Measurements from ENCODE around the gene SNRNP40. TPM values are rescaled to one million over a fixed set of nuclear protein-coding genes. Genes with fewer than 3 reads are reported as not detected.

The SNRNP40 gene
- total and polyA plus RNA-seq, 2 donors (not counting 3 experiments of a cell fraction or from before 2014, with no cell fraction given) = 66.3 to 78.1 TPM

DNA sequence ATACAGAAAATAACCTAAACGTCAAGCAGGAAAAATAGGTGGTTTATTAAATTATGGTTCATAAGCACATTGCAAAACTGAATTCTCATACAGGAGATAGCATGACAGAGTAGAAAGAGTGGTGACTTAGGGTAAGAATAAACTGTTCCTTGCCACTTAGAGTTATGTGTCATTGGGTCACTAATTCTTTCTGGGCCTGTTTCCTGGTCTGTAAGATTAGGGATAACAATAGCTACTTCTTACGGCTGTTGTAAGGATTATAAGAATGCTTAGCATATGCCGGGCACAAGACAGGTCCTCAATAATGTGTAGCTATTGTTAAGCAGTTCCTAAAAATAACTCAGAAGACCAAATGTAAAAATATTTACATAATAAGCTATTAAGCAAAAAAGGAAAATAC, 24.2 kb downstream of the SNRNP40 start:
- POLR2A ChIA-PET = interaction anchor here (1.2 kb wide), 1 partner anchor 24 kb away, joined by 5 read pairs; the partner anchor contains the start of genes SNRNP40 and ZCCHC17
- Histone ChIP-seq H3K79me2 (ENCODE audit: control insufficient read depth, insufficient read depth, low read length) (no peaks in the 10 kb centered on the region), H3K27me3 (ENCODE audit: control insufficient read depth in 2 of 2, insufficient read depth in 2 of 2, low read length in 2 of 2) (no peaks in the 10 kb centered on the region), H3K36me3 (ENCODE audit: control insufficient read depth in 2 of 2, extremely low read depth in 1 of 2, insufficient read depth in 2 of 2, low read length in 2 of 2) (peaks cover 15 to 16% of the 10 kb centered on the region in 2 experiments), H3K9ac (replicated peaks; ENCODE audit: extremely low read depth, insufficient read depth, low read length) (no peak overlapping the region), H3K27ac (ENCODE audit: insufficient read depth, low read depth, low read length) (peak overlapping the region; percentile 8), H3K4me3 (replicated peaks in 1 of 3; ENCODE audit: insufficient read depth in 1 of 3, low read depth in 1 of 3, low read length in 3 of 3) (no peak overlapping the region), H3K9me1 (replicated peaks; ENCODE audit: control insufficient read depth, extremely low read depth, insufficient read depth, low read length) (no peaks in the 10 kb centered on the region), H3K4me1 (ENCODE audit: control insufficient read depth, extremely low read depth, insufficient read depth, low read length) (peaks cover 7% of the 10 kb centered on the region), H3K4me2 (ENCODE audit: insufficient read depth, low read length) (peak overlapping the region; percentile 14), H4K20me1 (replicated peaks; ENCODE audit: control insufficient read depth, extremely low read depth, insufficient read depth, low read length) (no peaks in the 10 kb centered on the region), H2AFZ (ENCODE audit: low read depth, low read length) (no peak overlapping the region), H3K9me3 (replicated peaks; ENCODE audit: control insufficient read depth, insufficient read depth, low read length) (no peaks in the 10 kb centered on the region)
- dilution Hi-C loops (cut with MboI; ENCODE audit: extremely low pct_ligation_motif_present, low sequenced_read_pairs) (no loop called here), intact Hi-C loops (cut with micrococcal nuclease) (loop anchor here (5.0 kb wide), 1 partner anchor 90 kb away; no protein-coding TSS in a partner anchor)
- CTCF ChIA-PET = interaction anchor here (0.9 to 1.8 kb wide), 2 partner anchors 9 to 24 kb away, joined by 4 to 6 read pairs; partner anchors contain the start of genes SNRNP40 and ZCCHC17
- BruUV-seq (replicated peaks) = no TSS peak
- FAIRE-seq (peak; percentile 88), DNase-seq (ENCODE audit: low read depth, low spot score) (peak; percentile 90)
- TF ChIP-seq JUN (IDR thresholded peaks at IDR 0.05; ENCODE audit: borderline replicate concordance, insufficient read depth, insufficient read length, low read depth) = peak; percentile 51
- TF ChIP-seq, protein P1, sequence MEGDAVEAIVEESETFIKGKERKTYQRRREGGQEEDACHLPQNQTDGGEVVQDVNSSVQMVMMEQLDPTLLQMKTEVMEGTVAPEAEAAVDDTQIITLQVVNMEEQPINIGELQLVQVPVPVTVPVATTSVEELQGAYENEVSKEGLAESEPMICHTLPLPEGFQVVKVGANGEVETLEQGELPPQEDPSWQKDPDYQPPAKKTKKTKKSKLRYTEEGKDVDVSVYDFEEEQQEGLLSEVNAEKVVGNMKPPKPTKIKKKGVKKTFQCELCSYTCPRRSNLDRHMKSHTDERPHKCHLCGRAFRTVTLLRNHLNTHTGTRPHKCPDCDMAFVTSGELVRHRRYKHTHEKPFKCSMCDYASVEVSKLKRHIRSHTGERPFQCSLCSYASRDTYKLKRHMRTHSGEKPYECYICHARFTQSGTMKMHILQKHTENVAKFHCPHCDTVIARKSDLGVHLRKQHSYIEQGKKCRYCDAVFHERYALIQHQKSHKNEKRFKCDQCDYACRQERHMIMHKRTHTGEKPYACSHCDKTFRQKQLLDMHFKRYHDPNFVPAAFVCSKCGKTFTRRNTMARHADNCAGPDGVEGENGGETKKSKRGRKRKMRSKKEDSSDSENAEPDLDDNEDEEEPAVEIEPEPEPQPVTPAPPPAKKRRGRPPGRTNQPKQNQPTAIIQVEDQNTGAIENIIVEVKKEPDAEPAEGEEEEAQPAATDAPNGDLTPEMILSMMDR (IDR thresholded peaks at IDR 0.05; ENCODE audit: extremely low read depth in 1 of 2, insufficient read depth in 1 of 2, low read depth in 1 of 2, low read length in 2 of 2) = no peak
- TF ChIP-seq MYC (IDR thresholded peaks at IDR 0.05; ENCODE audit: low read depth, low read length) = no peak
- TF ChIP-seq FOS (IDR thresholded peaks at IDR 0.05; ENCODE audit: borderline replicate concordance, insufficient read depth, low read length) = no peak
- TF ChIP-seq, protein P2, sequence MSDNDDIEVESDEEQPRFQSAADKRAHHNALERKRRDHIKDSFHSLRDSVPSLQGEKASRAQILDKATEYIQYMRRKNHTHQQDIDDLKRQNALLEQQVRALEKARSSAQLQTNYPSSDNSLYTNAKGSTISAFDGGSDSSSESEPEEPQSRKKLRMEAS (IDR thresholded peaks at IDR 0.05; ENCODE audit: insufficient read depth, insufficient read length) = no peak
- no peak for TF ChIP-seq POLR2A (IDR thresholded peaks at IDR 0.05; ENCODE audit: low read depth, low read length)
